GM12878 (cell line): Measurements from ENCODE around the gene RERE. TPM values are rescaled to one million over a fixed set of nuclear protein-coding genes. Genes with fewer than 3 reads are reported as not detected.

Experiments
- ATAC-seq: fragments of 200-7000 bp; cut with Tn5 transposase; 3 replicates; pipeline ENCODE4 v1.9.1; 2020; ENCODE audit warnings: mild to moderate bottlenecking, moderate library complexity
- BruUV-seq: library from RNA; stranded (reverse); fragments of 400-500 nt; replicated peaks from 2 replicates; lab custom pipeline; 2021; lab: Mats Ljungman, UMichigan
- CTCF ChIA-PET: fragments of 300-600 bp; sonication (Branson Sonifier 250); formaldehyde crosslinking; extraction: SDS; loops from one replicate; lab custom pipeline; 2021; ENCODE audit warnings: inconsistent platforms; lab: Yijun Ruan, JAX
- POLR2A ChIA-PET: fragments of 350-600 bp; formaldehyde crosslinking; extraction: SDS; loops from one replicate; lab custom pipeline; 2021; ENCODE audit warnings: inconsistent platforms; lab: Charles Lee
- RAD21 ChIA-PET: fragments of 300-600 bp; sonication (Branson Sonifier 250); formaldehyde crosslinking; loops from one replicate; lab custom pipeline; 2023; ENCODE audit warnings: antibody characterized with exemption; ENCODE audit not compliant: unreplicated experiment; lab: Charles Lee
- SMC1A ChIA-PET: fragments of 300-600 bp; sonication (Branson Sonifier 250); formaldehyde crosslinking; loops from one replicate; lab custom pipeline; 2023; ENCODE audit not compliant: unreplicated experiment, uncharacterized antibody; lab: Charles Lee
- DNase-seq: peaks from one replicate; pipeline ENCODE4 v3.0.0-alpha.2; 2011; ENCODE audit warnings: low read depth, low spot score
- FAIRE-seq: peaks from 3 replicates; lab custom pipeline; 2011; peaks lifted over from hg19 to GRCh38; lab: Jason Lieb, UNC
- H2AFZ ChIP-seq: 2 replicates; pipeline ENCODE4 v1.6.0; 2011; ENCODE audit warnings: low read depth, low read length, control low read depth; ENCODE audit not compliant: control insufficient read depth
- H3K27ac ChIP-seq: 2 replicates; pipeline ENCODE4 v1.5.1; 2011; ENCODE audit warnings: control low read depth; ENCODE audit not compliant: control insufficient read depth, insufficient read depth
- H3K27me3 ChIP-seq, 2 experiments: replicated peaks in 1 of 2; 2 replicates each; pipeline versions ENCODE4 v1.6.0 to v1.6.1; 2011; ENCODE audit warnings: low read length in 1 of 2; ENCODE audit not compliant: control insufficient read depth in 2 of 2, insufficient read depth in 2 of 2
- H3K36me3 ChIP-seq, 2 experiments: 2 replicates each; pipeline ENCODE4 v1.5.1; 2011; ENCODE audit warnings: low read length in 1 of 2; ENCODE audit not compliant: control insufficient read depth in 2 of 2, insufficient read depth in 2 of 2
- H3K4me1 ChIP-seq: 2 replicates; pipeline ENCODE4 v1.6.1; 2011; ENCODE audit warnings: mild to moderate bottlenecking, low read length, moderate library complexity, mixed read lengths; ENCODE audit not compliant: control insufficient read depth, insufficient read depth
- H3K4me2 ChIP-seq: 2 replicates; pipeline ENCODE4 v1.6.0; 2011; ENCODE audit warnings: control low read depth; ENCODE audit not compliant: control insufficient read depth, insufficient read depth
- H3K4me3 ChIP-seq: fragments of 200-600 bp; sonication (generic); 2 replicates; pipeline ENCODE4 v1.5.1; 2016
- H3K79me2 ChIP-seq: 2 replicates; pipeline ENCODE4 v1.6.0; 2011; ENCODE audit warnings: low read length; ENCODE audit not compliant: control insufficient read depth, insufficient read depth
- H3K9ac ChIP-seq: 2 replicates; pipeline ENCODE4 v1.8.0; 2011; ENCODE audit warnings: low read length, control low read depth, mixed read lengths; ENCODE audit not compliant: control insufficient read depth, insufficient read depth
- H3K9me3 ChIP-seq: replicated peaks from 3 replicates; pipeline ENCODE4 v1.5.1; 2011; ENCODE audit warnings: mild to moderate bottlenecking, low read length; ENCODE audit not compliant: control insufficient read depth, insufficient read depth
- H4K20me1 ChIP-seq: 2 replicates; pipeline ENCODE4 v1.6.0; 2011; ENCODE audit not compliant: control insufficient read depth, insufficient read depth
- CBFB ChIP-seq: IDR thresholded peaks from 2 replicates; pipeline ENCODE4 v1.6.1; 2016; ENCODE audit warnings: antibody characterized with exemption, low read depth
- CREB1 ChIP-seq: IDR thresholded peaks from 2 replicates; pipeline ENCODE4 v1.6.1; 2012; ENCODE audit warnings: low read depth, mild to moderate bottlenecking, inconsistent platforms
- ESRRA ChIP-seq: IDR thresholded peaks from 2 replicates; pipeline ENCODE4 v1.6.1; 2012; ENCODE audit warnings: mild to moderate bottlenecking, low read length, improper control_type of control experiment
- EZH2 ChIP-seq: IDR thresholded peaks from 2 replicates; pipeline ENCODE4 v1.6.1; 2012; ENCODE audit warnings: low read depth, mild to moderate bottlenecking, control low read depth, inconsistent platforms, low read length, borderline replicate concordance; ENCODE audit not compliant: control insufficient read depth
- IKZF1 ChIP-seq: fragments of 450-650 bp; conservative IDR thresholded peaks from 2 replicates; pipeline ENCODE4 v1.6.1; 2017; ENCODE audit warnings: antibody characterized with exemption, mild to moderate bottlenecking
- NRF1 ChIP-seq: conservative IDR thresholded peaks from 2 replicates; pipeline ENCODE4 v1.6.1; 2011; ENCODE audit warnings: mild to moderate bottlenecking, low read depth, low read length, improper control_type of control experiment
- WGBS: methylation state at CpG from one replicate; pipeline ENCODE4 v1.1.6; 2016; ENCODE audit warnings: low lambda C conversion rate; ENCODE audit not compliant: insufficient replicate concordance, insufficient coverage; ENCODE audit errors: missing lambda C conversion rate; 5-methylcytosine and 5-hydroxymethylcytosine counted together
- in situ Hi-C: fragments of 300-500 bp; cut with MboI; formaldehyde crosslinking; loops from 9 replicates; pipeline ENCODE4 v1.14.3; 2018; ENCODE audit warnings: mixed read lengths
- intact Hi-C: fragments of 100-400 bp; cut with micrococcal nuclease; formaldehyde crosslinking; loops from one replicate; pipeline ENCODE4 v1.14.2; 2022; ENCODE audit not compliant: unreplicated experiment
- polyA plus RNA-seq, 11 experiments: library from polyadenylated mRNA; depleted of rRNA in 4 of 11; unstranded in 6 of 11; stranded (reverse) in 5 of 11; fragments of >200 nt; fragmentation: Nextera tagmentation in 4 of 11; fragmentation: Illumina TruSeq in 1 of 11; extraction: Ambion mirVana in 4 of 11; extraction: Trizol in 1 of 11; gene quantifications; 1 replicate in 1 of 11; 2 replicates in 10 of 11; pipeline versions ENCODE4 v1.2.1 to v1.2.3, GENCODE V29; 2011 to 2016; ENCODE audit warnings: inconsistent platforms in 2 of 11, missing spikeins in 2 of 11, low read depth in 1 of 11
- total RNA-seq, 4 experiments: library from RNA; depleted of rRNA in 3 of 4; stranded (reverse); fragments of >200 nt in 3 of 4; fragmentation: Illumina TruSeq in 1 of 4; extraction: Trizol in 1 of 4; gene quantifications; 2 replicates each; pipeline versions ENCODE4 v1.2.1 to v1.2.3, GENCODE V29; 2013 to 2021
- TF ChIP-seq, protein P1 (sequence below): IDR thresholded peaks from 2 replicates; pipeline ENCODE4 v1.6.1; 2011; ENCODE audit warnings: low read depth, mild to moderate bottlenecking, low read length, moderate library complexity, borderline replicate concordance; ENCODE audit errors: extremely low read depth
- TF ChIP-seq, protein P2 (sequence below): fragments of 150-350 bp; IDR thresholded peaks from 2 replicates; pipeline ENCODE4 v1.6.1; 2016; ENCODE audit warnings: low read depth, low read length
- TF ChIP-seq, protein P3 (sequence below): fragments of 450-650 bp; IDR thresholded peaks from 2 replicates; pipeline ENCODE4 v1.6.1; 2016; ENCODE audit warnings: mild to moderate bottlenecking, moderate library complexity, borderline replicate concordance
- TF ChIP-seq, protein P4 (sequence below): fragments of 450-650 bp; IDR thresholded peaks from 2 replicates; pipeline ENCODE4 v1.6.1; 2017; ENCODE audit warnings: mild to moderate bottlenecking, moderate library complexity

RERE gene
- total and polyA plus RNA-seq, 10 of the 15 experiments (the other 5 are each of a cell fraction or from before 2014, with no cell fraction given) = 5.2 to 60.5 (median 20.2) TPM

DNA sequence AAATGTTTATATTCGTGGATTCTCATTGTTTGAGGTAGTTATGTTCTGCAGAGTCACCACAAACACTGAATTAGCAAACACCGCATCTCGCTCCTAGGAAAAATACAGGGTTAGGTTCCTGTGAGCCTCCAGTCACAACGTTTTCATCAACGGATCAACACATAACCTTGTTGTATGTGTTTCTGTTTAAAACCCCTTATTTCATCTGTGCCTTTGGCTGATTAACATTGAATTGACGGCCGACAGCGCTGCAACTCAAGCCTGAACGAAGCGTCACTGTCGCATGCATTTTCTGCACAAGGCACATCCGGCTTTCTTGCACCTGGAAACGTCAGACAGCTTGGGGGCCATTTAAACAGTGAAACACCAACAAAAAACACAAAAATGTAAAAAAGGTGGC lies 491.2 kb downstream of the RERE start:
- H3K27me3 ChIP-seq = no peaks in the 10 kb centered on the region; a peak in 1 of 4 replicates
- RAD21 ChIA-PET = no interaction called here
- no peak overlapping the region for H2AFZ ChIP-seq
- H4K20me1 ChIP-seq = no peaks in the 10 kb centered on the region
- SMC1A ChIA-PET = no interaction called here
- 51% methylated on average over 13 of the region's 13 CpGs for WGBS
- BruUV-seq = no TSS peak
- CTCF ChIA-PET = interaction anchor here (1.5 kb wide), 1 partner anchor 311 kb away, joined by 3 read pairs; no protein-coding TSS in a partner anchor
- ATAC-seq (no peak), FAIRE-seq (no peak), DNase-seq (no peak)
- no peak overlapping the region for H3K4me2 ChIP-seq
- H3K36me3 ChIP-seq = no peaks in the 10 kb centered on the region
- intact Hi-C loops = no loop called here
- no peaks in the 10 kb centered on the region for H3K9me3 ChIP-seq
- POLR2A ChIA-PET = no interaction called here
- no peaks in the 10 kb centered on the region for H3K79me2 ChIP-seq
- H3K9ac ChIP-seq = no peak overlapping the region
- no peak overlapping the region for H3K4me3 ChIP-seq
- no peak overlapping the region for H3K27ac ChIP-seq
- in situ Hi-C loops = no loop called here
- no peaks in the 10 kb centered on the region for H3K4me1 ChIP-seq
- TF ChIP-seq, protein P1, sequence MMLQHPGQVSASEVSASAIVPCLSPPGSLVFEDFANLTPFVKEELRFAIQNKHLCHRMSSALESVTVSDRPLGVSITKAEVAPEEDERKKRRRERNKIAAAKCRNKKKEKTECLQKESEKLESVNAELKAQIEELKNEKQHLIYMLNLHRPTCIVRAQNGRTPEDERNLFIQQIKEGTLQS = no peak
- TF ChIP-seq CREB1 (no peak), NRF1 (no peak), IKZF1 (no peak), CBFB (no peak), EZH2 (no peak), ESRRA (no peak)
- TF ChIP-seq, protein P2, sequence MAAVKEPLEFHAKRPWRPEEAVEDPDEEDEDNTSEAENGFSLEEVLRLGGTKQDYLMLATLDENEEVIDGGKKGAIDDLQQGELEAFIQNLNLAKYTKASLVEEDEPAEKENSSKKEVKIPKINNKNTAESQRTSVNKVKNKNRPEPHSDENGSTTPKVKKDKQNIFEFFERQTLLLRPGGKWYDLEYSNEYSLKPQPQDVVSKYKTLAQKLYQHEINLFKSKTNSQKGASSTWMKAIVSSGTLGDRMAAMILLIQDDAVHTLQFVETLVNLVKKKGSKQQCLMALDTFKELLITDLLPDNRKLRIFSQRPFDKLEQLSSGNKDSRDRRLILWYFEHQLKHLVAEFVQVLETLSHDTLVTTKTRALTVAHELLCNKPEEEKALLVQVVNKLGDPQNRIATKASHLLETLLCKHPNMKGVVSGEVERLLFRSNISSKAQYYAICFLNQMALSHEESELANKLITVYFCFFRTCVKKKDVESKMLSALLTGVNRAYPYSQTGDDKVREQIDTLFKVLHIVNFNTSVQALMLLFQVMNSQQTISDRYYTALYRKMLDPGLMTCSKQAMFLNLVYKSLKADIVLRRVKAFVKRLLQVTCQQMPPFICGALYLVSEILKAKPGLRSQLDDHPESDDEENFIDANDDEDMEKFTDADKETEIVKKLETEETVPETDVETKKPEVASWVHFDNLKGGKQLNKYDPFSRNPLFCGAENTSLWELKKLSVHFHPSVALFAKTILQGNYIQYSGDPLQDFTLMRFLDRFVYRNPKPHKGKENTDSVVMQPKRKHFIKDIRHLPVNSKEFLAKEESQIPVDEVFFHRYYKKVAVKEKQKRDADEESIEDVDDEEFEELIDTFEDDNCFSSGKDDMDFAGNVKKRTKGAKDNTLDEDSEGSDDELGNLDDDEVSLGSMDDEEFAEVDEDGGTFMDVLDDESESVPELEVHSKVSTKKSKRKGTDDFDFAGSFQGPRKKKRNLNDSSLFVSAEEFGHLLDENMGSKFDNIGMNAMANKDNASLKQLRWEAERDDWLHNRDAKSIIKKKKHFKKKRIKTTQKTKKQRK = no peak
- TF ChIP-seq, protein P3, sequence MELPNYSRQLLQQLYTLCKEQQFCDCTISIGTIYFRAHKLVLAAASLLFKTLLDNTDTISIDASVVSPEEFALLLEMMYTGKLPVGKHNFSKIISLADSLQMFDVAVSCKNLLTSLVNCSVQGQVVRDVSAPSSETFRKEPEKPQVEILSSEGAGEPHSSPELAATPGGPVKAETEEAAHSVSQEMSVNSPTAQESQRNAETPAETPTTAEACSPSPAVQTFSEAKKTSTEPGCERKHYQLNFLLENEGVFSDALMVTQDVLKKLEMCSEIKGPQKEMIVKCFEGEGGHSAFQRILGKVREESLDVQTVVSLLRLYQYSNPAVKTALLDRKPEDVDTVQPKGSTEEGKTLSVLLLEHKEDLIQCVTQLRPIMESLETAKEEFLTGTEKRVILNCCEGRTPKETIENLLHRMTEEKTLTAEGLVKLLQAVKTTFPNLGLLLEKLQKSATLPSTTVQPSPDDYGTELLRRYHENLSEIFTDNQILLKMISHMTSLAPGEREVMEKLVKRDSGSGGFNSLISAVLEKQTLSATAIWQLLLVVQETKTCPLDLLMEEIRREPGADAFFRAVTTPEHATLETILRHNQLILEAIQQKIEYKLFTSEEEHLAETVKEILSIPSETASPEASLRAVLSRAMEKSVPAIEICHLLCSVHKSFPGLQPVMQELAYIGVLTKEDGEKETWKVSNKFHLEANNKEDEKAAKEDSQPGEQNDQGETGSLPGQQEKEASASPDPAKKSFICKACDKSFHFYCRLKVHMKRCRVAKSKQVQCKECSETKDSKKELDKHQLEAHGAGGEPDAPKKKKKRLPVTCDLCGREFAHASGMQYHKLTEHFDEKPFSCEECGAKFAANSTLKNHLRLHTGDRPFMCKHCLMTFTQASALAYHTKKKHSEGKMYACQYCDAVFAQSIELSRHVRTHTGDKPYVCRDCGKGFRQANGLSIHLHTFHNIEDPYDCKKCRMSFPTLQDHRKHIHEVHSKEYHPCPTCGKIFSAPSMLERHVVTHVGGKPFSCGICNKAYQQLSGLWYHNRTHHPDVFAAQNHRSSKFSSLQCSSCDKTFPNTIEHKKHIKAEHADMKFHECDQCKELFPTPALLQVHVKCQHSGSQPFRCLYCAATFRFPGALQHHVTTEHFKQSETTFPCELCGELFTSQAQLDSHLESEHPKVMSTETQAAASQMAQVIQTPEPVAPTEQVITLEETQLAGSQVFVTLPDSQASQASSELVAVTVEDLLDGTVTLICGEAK = no peak
- TF ChIP-seq, protein P4, sequence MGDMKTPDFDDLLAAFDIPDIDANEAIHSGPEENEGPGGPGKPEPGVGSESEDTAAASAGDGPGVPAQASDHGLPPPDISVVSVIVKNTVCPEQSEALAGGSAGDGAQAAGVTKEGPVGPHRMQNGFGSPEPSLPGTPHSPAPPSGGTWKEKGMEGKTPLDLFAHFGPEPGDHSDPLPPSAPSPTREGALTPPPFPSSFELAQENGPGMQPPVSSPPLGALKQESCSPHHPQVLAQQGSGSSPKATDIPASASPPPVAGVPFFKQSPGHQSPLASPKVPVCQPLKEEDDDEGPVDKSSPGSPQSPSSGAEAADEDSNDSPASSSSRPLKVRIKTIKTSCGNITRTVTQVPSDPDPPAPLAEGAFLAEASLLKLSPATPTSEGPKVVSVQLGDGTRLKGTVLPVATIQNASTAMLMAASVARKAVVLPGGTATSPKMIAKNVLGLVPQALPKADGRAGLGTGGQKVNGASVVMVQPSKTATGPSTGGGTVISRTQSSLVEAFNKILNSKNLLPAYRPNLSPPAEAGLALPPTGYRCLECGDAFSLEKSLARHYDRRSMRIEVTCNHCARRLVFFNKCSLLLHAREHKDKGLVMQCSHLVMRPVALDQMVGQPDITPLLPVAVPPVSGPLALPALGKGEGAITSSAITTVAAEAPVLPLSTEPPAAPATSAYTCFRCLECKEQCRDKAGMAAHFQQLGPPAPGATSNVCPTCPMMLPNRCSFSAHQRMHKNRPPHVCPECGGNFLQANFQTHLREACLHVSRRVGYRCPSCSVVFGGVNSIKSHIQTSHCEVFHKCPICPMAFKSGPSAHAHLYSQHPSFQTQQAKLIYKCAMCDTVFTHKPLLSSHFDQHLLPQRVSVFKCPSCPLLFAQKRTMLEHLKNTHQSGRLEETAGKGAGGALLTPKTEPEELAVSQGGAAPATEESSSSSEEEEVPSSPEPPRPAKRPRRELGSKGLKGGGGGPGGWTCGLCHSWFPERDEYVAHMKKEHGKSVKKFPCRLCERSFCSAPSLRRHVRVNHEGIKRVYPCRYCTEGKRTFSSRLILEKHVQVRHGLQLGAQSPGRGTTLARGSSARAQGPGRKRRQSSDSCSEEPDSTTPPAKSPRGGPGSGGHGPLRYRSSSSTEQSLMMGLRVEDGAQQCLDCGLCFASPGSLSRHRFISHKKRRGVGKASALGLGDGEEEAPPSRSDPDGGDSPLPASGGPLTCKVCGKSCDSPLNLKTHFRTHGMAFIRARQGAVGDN = no peak
